RKO (cell line): Measurements from ENCODE around the gene PKP2.
"Not testable (repeated sequence)": the region's sequence is repeated elsewhere in the genome, so short reads cannot be mapped to it uniquely, and the experiment has no call there.

Experiments
- DNase-seq: peaks from one replicate; pipeline ENCODE4 v3.0.0-alpha.2; 2016; ENCODE audit warnings: low spot score

Gene PKP2

GRCh38 chr12:32895688-32896431, 717 bp downstream of the PKP2 start:
- peak; percentile 50 for DNase-seq

DNA sequence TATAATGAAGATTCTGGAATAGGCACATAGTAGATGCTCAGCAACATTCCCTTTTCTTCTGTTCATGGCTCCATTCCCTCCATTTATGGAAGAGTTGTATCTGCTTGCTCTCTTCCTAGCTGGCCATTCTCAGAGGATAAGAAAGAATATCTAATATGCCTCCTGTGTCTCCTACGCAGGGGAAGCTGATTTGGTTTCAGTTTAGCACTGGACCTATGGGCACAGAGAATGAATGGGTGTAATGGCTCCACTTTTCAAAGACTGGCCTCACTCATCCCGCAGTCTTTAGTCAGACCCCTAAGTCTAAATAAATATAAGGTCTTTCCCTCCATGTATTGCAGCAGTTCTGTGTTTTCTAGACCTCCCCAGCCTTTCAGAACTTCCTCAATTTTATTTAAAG, 2.0 kb downstream of the PKP2 start:
- DNase-seq, result no peak

DNA sequence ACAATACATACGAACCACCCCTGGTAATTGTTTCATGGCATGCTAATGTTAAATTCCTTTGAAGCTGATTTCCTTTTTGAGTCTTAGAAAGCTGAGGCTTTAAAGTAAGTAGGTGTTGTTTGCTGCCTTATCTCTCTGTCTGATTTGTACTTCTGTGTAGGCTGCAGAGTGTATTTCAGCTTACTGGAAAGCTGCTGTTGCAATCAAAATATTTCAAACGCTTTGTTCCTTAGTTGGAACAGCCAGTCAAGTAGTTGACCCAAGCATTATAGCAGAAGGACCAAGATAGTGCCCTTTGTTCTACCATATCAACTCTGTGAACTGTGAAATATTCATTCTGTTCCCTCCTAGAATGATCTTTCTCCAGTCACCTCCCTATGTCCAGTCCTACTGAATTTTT, 3.1 kb downstream of the PKP2 start:
- no peak for DNase-seq

DNA sequence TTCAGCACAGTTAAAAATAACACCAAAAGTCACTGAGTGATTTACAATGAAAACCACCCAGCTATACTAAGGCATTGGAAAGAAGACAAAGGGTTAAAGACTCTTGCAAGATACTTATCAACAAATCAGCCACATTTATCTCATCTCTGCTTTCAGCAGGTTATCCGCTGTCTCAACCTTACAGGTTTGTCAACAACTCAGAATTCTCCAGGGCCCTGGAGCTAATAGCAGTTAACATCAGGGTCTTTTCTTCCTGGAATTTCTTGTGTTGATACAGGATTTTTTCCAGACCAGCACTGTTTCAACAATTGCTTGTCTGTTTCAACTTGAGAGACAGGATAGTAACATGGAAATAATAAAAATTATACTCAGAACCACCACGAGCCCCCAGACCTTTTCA, 3.5 kb downstream of the PKP2 start:
- DNase-seq, result no peak

DNA sequence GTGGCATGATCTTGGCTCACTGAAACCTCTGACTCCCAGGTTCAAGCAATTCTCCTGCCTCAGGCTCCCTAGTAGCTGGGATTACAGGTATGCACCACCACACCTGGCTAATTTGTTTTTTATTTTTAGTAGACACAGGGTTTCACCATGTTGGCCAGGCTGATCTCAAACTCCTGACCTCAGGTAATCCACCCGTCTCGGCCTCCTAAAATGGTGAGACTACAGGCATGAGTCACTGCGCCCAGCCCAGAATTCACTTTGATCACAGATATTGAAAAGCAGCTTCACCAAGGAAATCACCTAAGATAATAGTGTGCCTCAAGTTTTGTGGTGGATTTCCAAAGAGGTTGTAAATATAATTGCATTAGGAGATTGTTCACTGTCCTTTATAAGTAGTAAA, 4.2 kb downstream of the PKP2 start:
- DNase-seq, result not testable (repeated sequence)

- peak; percentile 45 for DNase-seq
These were observed 4.6 kb downstream of the PKP2 start for GRCh38 chr12:32891956-32892355.

DNA sequence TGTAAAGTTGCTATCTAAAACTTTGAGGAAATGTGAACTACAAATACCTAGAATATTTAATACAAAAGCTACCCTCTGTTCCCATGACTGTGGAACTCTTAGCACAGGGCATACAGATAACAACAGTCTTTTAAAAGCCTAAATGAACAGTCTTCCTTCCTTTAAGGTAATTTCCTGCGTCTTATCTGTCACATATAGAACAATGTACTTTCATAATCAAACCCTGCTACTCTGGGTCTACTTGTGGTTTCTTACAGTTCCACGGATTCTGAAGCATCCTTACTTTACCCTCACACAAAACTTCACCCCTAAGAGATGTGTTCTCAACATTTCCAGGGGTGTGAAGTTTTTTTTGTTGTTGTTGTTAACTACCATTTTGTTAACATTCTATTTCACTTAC, 5.1 kb downstream of the PKP2 start:
- no peak for DNase-seq

- no peak for DNase-seq
These were observed 7.4 kb downstream of the PKP2 start for GRCh38 chr12:32889011-32889760.

DNA sequence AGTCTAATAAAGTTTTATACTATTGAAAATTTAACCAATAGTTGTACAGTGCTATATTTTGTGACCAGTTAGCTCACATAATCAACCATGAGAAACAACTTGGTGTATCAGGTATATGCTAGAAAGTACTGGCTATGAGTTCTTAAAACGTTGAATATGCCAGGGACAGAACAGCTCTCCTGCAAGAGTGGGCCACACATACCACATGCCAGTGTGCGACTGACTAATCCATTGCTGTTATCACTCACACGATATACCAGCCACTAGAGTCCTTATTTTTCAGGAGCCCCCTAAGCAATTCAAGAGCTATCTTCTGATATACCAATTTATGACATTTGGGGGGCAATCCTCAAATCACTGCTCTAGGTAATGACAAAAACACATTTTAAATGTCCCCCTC, 9.5 kb downstream of the PKP2 start:
- no peak for DNase-seq

DNA sequence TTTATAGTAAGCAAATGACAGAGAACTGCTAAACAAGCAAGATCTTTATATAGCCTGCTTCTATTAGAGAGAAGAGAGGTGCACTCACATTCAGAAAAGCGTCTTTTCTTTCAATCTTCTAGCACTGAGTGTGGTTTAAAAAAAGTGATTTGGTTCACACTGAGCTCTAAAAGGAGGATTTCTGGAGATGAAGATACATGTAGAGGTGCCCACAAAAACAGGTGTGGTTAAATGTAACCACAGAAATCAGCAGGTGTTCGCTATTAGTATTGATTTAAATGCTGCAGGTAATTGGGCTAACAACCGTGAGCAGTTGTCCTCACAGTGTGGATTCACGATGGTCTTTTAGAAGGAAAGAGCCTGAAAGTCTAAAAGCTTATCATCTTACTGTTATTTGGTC, 10.7 kb downstream of the PKP2 start:
- no peak for DNase-seq

GRCh38 chr12:32884962-32885361, 11.6 kb downstream of the PKP2 start:
- no peak for DNase-seq

DNA sequence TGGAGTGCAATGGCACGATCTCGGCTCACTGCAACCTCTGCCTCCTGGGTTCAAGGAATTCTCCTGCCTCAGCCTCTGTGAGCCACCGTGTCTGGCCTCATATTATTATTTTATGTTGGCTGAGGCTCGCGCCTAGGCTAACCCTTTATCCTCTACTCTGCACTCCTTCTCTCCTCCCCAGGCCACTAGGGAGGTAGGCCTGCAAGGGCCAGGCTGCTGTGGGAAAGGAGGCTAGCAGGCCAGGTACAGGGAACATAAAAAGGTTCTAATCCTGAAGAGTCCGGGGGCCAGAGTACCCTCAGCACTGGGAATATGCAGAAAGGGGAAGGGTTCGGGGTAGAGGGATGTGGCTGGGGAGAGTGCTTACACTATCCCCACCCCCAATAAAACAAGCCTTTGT, 14.9 kb downstream of the PKP2 start:
- DNase-seq, result no peak

GRCh38 chr12:32881107-32881506, 15.5 kb downstream of the PKP2 start:
- DNase-seq, result no peak

GRCh38 chr12:32879066-32879465, 17.5 kb downstream of the PKP2 start:
- not testable (repeated sequence) for DNase-seq

- no peak for DNase-seq
These were observed 18.7 kb downstream of the PKP2 start for GRCh38 chr12:32877601-32878459.

- DNase-seq, result no peak
These were observed 20.6 kb downstream of the PKP2 start for GRCh38 chr12:32876004-32876403.

- DNase-seq, result no peak
These were observed 21.6 kb downstream of the PKP2 start for GRCh38 chr12:32874975-32875374.

DNA sequence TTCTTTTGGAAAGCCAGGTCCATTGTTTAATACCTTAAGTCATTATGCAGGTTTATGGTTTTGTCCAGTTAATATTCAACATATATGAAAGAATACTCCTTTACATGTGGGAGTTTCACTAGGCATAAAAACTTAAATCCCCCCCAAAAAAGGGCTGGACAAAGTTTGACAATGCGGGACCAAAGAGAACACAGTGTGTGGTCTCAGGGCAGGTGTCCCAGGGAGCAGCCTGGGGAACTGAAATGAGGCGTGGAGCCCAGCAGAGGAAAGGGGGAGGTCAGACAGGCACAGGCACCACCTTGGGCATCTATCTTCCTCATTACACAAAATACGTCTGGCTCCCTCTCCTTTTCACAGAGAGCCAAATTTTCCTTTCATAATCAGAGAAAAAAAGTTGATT, 22.5 kb downstream of the PKP2 start:
- DNase-seq, result no peak

DNA sequence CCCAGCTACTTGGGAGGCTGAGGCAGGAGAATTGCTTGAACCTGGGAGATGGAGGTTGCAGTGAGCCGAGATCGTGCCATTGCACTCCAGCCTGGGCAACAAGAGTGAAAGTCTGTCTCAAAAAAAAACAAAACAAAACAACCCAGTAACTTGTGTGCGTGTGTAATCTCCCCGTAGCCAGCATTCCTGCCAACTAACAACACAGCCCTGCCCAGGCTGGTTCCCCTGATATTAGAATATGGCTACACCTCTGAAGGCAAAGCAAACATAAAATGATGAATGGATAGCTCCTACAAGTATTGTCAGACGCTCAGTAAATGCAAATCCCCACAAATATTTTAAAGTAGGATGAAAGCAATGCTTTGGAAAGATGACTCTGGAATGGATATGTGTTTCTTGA, 24.2 kb downstream of the PKP2 start:
- DNase-seq, result not testable (repeated sequence)

- DNase-seq, result no peak
These were observed 25.9 kb downstream of the PKP2 start for GRCh38 chr12:32870716-32871115.

DNA sequence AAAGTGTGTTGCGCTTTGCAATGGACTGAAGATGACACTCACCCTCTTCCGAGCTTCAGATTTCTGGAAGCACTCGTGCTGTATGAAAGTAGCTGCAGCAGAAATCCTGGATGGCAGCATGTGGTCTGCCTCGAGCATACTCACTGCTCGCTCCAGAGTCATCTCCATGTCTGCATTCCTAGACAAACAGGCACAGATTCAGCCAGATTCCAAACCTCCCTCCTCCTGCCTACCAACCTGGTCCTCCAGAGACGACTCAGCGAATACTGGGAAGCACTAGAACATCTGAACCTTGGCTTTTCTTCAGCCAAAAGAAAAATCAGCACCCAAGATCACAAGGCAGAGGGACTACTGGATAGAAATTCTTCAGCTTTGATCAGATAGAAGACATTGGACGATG, 27.7 kb downstream of the PKP2 start:
- no peak for DNase-seq

- no peak for DNase-seq
These were observed 31.8 kb downstream of the PKP2 start for GRCh38 chr12:32864731-32865130.

DNA sequence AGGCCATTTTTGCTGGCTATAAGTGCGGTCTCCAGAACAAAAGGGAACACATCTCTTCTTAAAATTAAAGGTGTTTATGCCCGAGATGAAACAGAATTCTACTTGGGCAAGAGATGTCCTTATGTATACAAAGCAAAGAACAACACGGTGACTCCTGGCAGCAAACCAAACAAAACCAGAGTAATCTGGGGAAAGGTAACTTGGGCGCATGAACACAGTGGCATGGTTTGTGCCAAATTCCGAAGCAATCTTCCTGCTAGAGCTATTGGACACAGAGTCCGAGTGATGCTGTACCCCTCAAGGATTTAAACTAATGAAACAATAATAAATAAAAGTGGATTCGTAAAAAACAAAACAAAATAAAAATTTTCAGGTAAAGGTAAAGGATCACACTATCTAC, 33.4 kb downstream of the PKP2 start:
- DNase-seq, result no peak
